Stimulated activated CD4-positive, alpha-beta T cell treated with anti-CD3 and anti-CD28 coated beads, Interleukin-1b, Interleukin-23, amount 100 ng/mL, for 4 hours (primary cell): ENCODE data around the gene LRP10.
"Not testable (repeated sequence)": the region's sequence is repeated elsewhere in the genome, so short reads cannot be mapped to it uniquely, and the experiment has no call there.

ENCODE experiments used
- DNase-seq, 2 donors: peaks; one replicate each; pipeline ENCODE4 v3.0.0-alpha.2; 2020; ENCODE audit warnings: low read depth in 2 of 2

The LRP10 gene, protein sequence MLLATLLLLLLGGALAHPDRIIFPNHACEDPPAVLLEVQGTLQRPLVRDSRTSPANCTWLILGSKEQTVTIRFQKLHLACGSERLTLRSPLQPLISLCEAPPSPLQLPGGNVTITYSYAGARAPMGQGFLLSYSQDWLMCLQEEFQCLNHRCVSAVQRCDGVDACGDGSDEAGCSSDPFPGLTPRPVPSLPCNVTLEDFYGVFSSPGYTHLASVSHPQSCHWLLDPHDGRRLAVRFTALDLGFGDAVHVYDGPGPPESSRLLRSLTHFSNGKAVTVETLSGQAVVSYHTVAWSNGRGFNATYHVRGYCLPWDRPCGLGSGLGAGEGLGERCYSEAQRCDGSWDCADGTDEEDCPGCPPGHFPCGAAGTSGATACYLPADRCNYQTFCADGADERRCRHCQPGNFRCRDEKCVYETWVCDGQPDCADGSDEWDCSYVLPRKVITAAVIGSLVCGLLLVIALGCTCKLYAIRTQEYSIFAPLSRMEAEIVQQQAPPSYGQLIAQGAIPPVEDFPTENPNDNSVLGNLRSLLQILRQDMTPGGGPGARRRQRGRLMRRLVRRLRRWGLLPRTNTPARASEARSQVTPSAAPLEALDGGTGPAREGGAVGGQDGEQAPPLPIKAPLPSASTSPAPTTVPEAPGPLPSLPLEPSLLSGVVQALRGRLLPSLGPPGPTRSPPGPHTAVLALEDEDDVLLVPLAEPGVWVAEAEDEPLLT

DNA sequence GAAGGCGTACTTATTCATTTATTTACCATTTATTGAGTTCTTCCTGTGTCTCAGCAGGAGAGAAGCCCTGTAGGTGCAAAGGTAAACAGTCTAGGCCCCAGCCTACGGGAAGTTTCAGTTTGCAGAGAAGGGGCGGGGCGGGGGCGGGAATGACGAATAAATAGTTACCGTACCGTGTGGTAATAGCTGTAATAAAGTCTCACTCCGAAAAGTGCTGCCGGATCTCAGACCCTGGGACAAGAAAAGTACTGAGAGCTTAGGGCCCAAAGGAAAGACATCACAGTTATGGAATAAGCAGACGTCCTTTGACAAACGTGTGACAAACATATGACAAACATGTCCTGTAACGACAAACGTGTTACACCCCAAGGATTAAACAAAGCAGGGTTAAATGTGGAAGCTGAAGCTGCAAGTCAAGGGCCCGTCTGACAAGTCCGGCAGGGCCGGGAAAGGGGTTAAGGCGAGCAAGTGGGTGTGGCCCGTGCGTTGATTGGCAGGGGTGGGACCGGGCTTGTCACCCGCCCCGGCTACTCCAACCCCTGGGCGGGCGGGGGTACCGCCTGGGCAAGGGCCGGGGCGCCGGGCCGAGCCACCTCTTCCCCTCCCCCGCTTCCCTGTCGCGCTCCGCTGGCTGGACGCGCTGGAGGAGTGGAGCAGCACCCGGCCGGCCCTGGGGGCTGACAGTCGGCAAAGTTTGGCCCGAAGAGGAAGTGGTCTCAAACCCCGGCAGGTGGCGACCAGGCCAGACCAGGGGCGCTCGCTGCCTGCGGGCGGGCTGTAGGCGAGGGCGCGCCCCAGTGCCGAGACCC, at the start of gene LRP10:
Gene LRP10 (plus strand): TSS at position 517 of the 809 bp plus-strand sequence. CDS start 564 bp downstream, outside the sequence.
- DNase-seq, result peak; percentile 70 to 74

DNA sequence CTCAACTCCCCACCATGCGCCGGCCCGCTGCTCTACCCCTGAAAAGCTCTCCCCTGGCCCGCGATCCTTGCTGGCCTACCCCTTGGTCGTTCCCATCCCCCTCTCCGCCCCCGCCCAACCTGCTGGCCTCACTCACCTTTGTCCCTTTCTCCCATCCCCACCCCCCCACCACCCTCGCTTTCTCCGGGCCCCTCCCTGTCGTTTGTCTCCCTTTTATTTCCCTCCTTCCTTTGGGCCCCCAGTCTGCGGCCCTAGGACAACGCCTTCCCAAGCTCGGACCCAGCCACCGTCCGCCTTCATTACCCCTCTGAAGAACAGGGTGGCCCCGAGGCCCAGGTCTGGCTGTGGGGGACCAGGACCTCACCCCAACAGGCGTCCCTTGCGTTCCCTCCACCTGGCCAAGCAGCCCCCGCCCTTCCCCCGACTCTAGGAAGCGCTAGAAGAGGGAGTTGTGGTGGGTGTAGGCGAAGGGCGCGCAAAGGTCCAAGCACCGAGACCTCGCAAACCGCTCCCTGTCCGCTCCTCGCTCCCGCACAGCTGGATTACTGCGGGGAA, 49.4 kb upstream of the LRP10 start:
- no peak for DNase-seq

DNA sequence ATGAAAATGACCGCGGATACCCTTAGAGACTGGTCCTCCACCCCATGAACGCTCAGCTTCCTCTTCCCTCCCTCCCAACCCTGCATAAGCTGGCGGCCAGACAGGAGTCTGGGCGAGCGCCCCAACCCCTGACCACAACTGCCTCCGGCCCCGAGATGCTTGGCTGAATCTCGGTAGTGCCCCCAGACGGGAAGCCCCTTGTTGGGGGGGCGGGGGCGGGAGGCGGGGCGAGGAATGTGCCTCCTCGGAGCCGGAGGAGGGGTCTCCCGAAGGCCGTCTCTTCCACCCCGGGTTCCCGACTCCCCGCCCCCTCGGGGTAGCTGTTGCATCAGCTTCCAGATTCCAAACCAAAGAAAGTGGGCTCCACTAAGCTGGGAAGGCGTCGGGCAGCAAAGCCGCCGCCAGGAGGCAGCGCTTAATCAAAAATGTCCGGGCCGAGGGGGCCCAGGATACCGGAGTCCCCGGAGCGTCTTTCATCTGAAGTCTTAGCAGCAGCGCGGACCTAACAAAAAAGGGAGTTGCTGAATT, 48.9 kb upstream of the LRP10 start:
- DNase-seq, result peak; percentile 62 to 63

DNA sequence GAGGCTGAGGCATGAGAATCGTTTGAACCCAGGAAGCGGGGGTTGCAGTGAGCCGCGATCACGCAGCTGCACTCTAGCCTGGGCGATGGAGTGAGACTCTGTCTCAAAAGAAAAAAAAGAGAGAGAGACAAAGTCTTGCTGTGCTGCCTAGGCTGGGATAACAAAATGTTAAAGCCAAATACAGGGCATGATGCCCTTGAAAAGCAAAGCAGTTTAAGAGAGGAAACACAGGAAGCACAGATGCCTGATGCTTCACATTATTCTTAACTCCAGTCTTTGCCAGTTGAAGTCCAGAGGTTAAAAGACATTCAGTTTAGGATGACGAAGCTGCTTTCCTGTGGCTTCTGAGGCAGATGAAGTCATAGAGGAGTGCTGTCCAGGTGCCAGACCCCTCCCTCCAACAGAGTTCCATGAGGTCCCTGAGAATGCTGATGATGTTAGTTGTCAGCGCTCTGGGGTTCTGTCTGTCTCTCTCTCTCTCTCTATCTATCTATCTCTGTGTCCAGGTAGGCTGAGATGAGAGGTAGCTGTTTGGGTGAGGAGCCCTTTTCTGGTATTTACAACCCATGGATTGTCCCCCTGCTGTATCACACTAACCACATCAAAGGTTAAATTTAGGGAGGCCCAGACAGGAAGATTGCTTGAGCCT, 46.7 kb upstream of the LRP10 start:
- no peak for DNase-seq

DNA sequence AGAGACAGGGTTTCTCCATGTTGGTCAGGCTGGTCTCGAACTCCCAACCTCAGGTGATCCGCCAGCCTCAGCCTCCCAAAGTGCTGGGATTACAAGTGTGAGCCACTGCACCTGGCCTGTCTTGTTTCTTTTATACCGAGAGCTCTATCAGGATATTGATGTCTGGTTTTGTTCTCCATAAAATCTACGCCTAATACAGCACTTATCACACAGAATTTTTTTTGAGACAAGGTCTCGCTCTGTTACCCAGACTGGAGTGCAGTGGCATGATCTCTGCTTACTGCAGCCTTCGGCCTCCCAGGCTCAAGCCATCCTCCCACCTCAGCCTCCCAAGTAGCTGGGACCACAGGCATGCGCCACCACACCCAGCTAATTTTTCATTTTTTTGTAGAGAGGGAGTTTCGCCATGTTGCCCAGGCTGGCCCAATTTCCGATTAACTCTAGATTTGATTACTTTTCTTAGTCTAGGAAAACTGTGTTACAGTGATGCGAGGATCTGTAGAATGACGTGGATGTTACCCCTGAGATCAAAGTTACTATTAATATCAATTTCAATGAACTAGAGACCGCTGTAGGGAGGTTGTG, 42.4 kb upstream of the LRP10 start:
- DNase-seq, result not testable (repeated sequence)

DNA sequence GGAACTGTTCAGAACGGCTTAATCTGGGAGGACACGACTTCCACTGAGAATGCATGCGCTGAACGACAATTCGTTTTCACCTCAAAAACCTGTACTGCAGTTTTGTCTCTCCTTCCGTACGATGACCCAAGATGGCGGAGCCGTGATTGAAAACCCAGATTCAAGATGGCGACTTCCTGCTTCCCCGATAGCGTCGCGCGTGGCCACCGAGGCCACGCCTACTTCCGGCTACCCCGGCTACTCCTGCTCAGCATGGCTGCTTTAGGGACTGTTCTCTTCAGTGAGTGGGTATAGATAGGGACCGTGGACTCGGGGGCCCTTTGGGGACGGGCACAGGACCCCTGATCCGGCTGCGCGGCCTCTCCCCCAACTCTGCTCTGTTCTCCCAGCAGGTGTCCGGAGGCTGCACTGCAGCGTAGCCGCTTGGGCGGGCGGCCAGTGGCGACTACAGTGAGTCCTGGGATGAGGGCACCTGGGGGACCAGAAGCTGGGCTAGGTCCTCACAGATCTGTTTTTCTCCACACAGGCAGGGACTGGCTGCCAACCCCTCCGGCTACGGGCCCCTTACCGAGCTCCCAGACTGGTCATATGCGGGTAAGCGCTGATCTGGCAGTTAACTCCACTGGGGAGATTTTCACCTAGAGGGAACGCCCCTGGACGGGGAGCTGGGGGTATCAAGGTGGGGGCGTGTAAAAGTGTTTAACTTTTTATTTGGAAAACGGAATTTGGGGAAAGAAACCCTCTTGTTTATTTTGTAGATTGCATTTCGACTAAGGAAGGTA, 41.7 kb upstream of the LRP10 start, which contains the start of gene MRPL52:
Gene MRPL52 (plus strand): TSS at position 227 of the 782 bp plus-strand sequence. CDS start 26 bp downstream, at position 253.
- DNase-seq, result peak; percentile 83 to 87

DNA sequence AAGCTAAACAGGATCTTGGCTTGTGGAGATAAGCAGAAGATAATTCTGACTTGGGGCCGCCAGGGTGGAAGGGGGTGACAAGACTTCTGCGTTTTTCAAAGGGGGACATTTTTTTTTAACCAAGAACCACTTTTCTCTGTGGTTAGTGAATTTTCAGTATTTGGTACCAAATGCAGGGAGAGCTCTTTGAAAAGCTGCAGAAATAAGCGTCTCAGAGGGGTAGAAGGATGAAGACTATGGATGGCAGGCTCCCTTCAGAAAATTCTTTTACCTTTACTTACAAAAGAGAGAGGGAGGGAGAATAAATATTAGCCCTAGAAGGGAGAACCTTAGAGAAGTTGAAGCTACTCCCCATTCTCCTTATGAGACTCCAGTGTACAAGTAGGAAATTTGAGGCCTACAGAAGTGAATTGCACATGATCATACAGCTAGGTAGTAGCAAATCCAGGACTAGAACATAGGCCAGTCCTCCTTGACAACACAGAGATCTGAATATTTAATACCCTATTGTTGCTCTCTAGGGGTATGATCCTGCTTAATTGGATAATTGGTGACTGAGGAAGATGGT, 41.0 kb upstream of the LRP10 start:
- no peak for DNase-seq

DNA sequence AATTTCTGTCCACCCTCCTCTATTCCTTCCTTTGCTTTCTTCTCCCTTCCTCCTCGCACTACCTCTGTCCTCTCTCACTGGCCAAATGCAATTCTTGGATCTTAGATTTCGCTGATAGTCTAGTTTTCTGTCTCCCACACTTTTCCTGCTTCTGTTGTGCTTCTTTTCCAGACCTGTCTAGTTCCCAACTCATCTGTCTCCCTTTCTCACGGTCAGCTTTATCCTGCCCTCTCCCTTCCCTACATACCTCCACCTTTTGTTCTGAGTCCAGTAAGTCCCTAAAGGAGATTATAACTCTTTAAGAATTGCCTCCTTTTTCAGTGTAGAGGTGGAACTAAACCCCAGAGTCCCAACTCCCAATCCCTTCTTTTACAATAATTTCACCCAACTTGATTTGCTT, 36.0 kb upstream of the LRP10 start:
- no peak for DNase-seq

DNA sequence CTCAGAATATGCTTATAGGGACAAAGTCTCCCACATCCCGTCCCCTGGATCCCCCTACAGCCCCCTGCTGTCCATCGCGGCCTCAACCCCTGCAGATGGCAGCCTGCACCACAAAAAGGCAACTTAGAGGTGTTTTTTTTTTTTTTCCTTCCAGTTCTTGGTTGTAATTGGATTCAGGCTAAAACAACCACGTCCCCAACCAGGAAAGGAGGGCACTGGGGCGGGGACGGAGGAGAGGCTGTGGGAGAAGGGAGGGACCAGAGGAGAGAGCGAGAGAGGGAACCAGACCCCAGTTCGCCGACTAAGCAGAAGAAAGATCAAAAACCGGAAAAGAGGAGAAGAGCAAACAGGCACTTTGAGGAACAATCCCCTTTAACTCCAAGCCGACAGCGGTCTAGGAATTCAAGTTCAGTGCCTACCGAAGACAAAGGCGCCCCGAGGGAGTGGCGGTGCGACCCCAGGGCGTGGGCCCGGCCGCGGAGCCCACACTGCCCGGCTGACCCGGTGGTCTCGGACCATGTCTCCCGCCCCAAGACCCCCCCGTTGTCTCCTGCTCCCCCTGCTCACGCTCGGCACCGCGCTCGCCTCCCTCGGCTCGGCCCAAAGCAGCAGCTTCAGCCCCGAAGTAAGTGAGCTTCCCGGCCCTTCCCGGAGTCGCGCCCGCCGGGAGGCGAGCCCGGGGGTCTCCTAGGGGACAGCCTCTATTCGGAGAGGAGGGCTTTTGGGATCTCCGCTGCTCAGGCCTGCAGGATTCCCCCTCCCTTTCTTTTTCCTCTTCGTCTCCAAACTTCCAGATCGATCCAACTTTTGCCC, 35.0 kb upstream of the LRP10 start, which contains the start of gene MMP14:
Gene MMP14 (plus strand): TSS at position 285 of the 813 bp plus-strand sequence. CDS start 233 bp downstream, at position 518.
- DNase-seq, result no peak

DNA sequence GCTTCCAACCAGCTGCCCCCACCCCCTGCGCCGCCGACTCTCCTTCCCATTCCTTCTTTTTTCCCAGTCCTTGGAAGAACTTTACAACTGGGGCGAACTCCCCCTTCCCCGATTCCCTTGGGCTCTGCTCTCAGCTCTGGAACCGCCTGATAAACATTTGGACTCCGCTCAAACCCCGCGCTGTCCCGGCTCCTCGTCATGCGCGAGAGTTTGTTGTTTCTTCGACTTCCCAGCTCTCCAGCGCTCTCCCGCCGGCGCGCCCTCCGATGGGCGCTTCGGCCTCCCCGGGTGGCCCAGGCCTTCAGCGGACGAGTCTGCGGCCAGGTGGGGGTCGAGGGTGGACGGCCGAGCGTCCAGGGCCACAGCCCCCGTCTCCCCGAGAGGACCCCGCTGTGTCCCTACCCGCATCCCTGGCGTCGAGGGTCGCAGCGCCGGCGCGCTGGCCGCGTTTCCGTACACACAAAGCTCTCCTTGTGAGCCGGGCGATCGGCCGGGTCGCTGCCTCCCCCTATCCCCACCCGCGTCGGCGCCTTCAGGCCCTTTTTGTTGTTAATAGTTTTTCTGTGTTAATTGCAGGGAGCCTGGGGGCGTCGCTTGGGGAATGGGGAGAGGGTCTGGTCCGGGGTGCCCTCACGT, 34.3 kb upstream of the LRP10 start:
- no peak for DNase-seq

DNA sequence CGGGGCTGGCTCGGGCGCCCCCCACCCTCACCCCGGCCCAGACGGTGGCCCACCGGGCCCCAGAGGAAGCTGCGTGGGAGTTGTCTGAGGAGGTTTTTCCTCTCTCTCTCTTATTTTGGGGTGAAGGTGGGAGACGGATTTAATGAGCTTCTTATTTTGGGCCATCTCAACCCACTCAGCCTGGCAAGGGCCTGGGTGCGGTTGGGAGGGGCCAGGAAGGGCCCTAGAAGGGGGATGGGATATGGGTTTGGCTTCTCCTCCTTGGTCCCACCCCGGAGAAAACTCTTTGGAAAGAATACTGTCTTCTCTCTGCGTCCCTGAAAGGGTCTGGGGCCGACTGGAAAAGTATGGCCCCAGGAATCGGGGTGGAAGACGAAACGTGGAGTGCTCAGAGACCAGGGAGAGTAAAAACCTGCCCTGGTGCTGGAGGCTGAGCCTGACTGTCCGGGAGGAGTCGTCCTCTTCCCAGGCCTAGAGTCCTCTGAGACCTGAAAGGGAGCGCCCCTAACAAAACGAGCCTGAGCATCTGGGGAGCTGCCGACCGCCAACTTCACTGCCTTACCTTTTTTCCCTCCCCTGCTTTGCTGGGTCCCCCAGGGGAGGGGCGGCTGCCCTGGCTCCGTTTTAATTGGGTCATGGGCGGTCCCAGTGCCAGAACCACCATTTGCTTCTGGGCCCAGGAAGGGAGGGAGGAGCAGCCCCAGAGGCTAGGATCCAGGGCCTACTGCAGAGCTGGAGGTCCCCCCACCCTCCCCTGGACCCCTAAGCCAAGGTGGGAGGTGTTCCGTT, 33.6 kb upstream of the LRP10 start:
- DNase-seq, result no peak

DNA sequence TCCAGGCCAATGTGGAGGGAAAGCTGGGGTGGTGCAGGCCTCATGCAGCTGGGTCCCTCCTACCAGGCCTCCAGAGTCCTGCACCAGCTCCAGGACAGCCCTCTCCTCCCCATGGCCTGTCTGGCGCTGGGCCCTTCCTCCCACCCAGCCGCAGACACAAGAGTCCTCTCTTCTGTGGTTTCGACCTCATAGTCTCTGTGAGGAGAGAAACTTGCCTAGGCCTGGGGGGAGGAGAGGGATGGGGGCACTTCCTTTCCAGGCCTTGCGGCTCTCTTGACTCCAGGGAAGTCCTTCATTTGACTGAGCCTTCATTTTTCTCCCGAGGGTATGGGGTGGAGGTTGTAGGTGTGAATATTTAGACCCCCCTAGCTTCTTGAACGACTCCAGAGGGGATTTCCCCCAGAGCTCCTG, 32.9 kb upstream of the LRP10 start:
- no peak for DNase-seq

DNA sequence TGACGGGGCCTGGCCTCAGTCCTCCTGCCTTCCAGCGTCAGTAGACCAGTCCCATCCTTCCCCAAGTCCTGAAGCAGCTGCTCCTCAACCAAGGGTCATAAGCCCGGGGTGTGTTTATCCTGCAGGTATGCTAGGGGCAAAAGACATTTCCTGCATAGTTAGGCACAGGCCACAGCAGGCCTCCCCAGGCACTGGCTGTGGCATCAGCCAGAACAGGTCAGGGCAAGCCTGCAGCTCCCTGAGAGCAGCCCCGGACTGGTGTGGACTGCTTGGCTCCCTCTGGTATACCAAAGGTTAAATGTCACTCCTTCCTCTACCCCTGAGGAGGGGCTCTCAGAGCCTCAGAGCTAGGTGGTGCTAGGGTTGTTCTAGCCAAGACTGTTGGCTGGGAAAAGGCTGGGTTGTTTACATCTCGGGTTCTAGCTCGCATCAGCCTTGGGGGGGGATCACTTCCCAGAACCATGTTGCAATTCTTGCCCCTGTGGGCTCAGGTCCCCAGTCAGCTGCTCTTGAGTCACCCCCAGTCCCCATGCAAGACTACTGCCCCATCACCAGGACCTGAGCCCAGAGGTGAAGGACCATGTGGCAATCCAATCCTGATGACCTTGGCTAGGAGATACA, 32.3 kb upstream of the LRP10 start:
- no peak for DNase-seq

DNA sequence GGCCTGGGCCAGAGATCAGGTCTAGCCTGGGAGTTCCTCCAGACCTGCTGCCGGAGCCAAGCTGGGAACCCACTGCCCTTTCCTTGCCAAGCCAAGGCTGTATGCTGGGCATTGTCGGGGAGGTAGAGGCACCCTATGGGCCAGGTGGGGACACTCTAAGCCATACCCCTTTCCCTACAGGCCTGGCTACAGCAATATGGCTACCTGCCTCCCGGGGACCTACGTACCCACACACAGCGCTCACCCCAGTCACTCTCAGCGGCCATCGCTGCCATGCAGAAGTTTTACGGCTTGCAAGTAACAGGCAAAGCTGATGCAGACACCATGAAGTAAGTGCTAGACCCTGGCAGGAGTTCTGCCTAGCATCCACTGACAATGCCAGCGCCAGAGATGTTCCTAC, 30.2 kb upstream of the LRP10 start:
- DNase-seq, result no peak

DNA sequence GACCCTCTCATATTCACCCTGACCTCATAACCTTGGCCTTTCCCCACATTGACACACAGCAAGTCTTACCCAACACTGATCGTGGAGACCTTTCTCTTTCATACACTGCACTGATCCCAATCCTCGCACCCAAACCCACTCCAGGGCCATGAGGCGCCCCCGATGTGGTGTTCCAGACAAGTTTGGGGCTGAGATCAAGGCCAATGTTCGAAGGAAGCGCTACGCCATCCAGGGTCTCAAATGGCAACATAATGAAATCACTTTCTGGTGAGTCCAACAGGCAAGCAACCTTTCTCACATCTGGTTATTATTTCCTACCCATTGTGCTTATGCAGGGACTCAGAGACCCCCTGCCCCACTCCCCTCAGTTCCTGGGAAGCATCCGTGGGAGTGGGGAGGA, 29.8 kb upstream of the LRP10 start:
- DNase-seq, result no peak

DNA sequence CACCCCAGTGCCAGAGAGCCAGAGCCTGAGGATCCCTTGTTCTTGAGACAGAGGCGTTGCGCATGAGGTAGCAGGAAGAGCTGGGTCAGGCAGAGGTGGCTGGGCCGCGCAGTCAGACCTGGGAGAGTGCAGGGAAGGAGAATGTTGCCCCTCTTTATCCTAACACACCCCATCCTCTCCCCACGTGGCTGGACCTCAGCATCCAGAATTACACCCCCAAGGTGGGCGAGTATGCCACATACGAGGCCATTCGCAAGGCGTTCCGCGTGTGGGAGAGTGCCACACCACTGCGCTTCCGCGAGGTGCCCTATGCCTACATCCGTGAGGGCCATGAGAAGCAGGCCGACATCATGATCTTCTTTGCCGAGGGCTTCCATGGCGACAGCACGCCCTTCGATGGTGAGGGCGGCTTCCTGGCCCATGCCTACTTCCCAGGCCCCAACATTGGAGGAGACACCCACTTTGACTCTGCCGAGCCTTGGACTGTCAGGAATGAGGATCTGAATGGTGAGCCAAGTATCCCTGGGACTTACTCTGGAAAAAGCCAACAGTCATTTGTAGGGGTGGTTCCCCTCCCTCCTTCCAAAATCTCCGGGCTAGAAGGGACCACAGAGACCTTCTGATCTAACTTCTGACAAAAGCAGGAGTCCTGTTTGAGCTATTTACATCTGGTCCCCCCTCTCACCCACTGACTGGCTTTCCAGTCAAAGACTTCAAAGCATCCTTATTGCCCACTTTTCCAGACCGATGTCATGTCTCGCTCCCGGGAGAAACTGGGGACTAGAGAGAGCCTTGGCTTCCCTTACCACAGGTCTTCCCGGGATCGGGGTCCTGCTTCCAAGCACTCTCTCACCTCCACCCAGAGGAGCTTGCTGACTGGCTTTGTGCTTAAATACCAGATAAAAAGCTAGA, 29.1 kb upstream of the LRP10 start:
- DNase-seq, result no peak
